GM12878 (cell line): ENCODE results near the gene PATJ. TPM values are rescaled to one million over a fixed set of nuclear protein-coding genes. Genes with fewer than 3 reads are reported as not detected.

Source experiments
- ATAC-seq: fragments of 200-7000 bp; cut with Tn5 transposase; 3 replicates; pipeline ENCODE4 v1.9.1; 2020; ENCODE audit warnings: mild to moderate bottlenecking, moderate library complexity
- BruUV-seq: library from RNA; stranded (reverse); fragments of 400-500 nt; replicated peaks from 2 replicates; lab custom pipeline; 2021; lab: Mats Ljungman, UMichigan
- CTCF ChIA-PET: fragments of 300-600 bp; sonication (Branson Sonifier 250); formaldehyde crosslinking; extraction: SDS; loops from one replicate; lab custom pipeline; 2021; ENCODE audit warnings: inconsistent platforms; lab: Yijun Ruan, JAX
- POLR2A ChIA-PET: fragments of 350-600 bp; formaldehyde crosslinking; extraction: SDS; loops from one replicate; lab custom pipeline; 2021; ENCODE audit warnings: inconsistent platforms; lab: Charles Lee
- RAD21 ChIA-PET: fragments of 300-600 bp; sonication (Branson Sonifier 250); formaldehyde crosslinking; loops from one replicate; lab custom pipeline; 2023; ENCODE audit warnings: antibody characterized with exemption; ENCODE audit not compliant: unreplicated experiment; lab: Charles Lee
- SMC1A ChIA-PET: fragments of 300-600 bp; sonication (Branson Sonifier 250); formaldehyde crosslinking; loops from one replicate; lab custom pipeline; 2023; ENCODE audit not compliant: unreplicated experiment, uncharacterized antibody; lab: Charles Lee
- DNase-seq: peaks from one replicate; pipeline ENCODE4 v3.0.0-alpha.2; 2011; ENCODE audit warnings: low read depth, low spot score
- FAIRE-seq: peaks from 3 replicates; lab custom pipeline; 2011; peaks lifted over from hg19 to GRCh38; lab: Jason Lieb, UNC
- H2AFZ ChIP-seq: 2 replicates; pipeline ENCODE4 v1.6.0; 2011; ENCODE audit warnings: low read depth, low read length, control low read depth; ENCODE audit not compliant: control insufficient read depth
- H3K27ac ChIP-seq: 2 replicates; pipeline ENCODE4 v1.5.1; 2011; ENCODE audit warnings: control low read depth; ENCODE audit not compliant: control insufficient read depth, insufficient read depth
- H3K27me3 ChIP-seq, 2 experiments: replicated peaks in 1 of 2; 2 replicates each; pipeline versions ENCODE4 v1.6.0 to v1.6.1; 2011; ENCODE audit warnings: low read length in 1 of 2; ENCODE audit not compliant: control insufficient read depth in 2 of 2, insufficient read depth in 2 of 2
- H3K36me3 ChIP-seq, 2 experiments: 2 replicates each; pipeline ENCODE4 v1.5.1; 2011; ENCODE audit warnings: low read length in 1 of 2; ENCODE audit not compliant: control insufficient read depth in 2 of 2, insufficient read depth in 2 of 2
- H3K4me1 ChIP-seq: 2 replicates; pipeline ENCODE4 v1.6.1; 2011; ENCODE audit warnings: mild to moderate bottlenecking, low read length, moderate library complexity, mixed read lengths; ENCODE audit not compliant: control insufficient read depth, insufficient read depth
- H3K4me2 ChIP-seq: 2 replicates; pipeline ENCODE4 v1.6.0; 2011; ENCODE audit warnings: control low read depth; ENCODE audit not compliant: control insufficient read depth, insufficient read depth
- H3K4me3 ChIP-seq: fragments of 200-600 bp; sonication (generic); 2 replicates; pipeline ENCODE4 v1.5.1; 2016
- H3K79me2 ChIP-seq: 2 replicates; pipeline ENCODE4 v1.6.0; 2011; ENCODE audit warnings: low read length; ENCODE audit not compliant: control insufficient read depth, insufficient read depth
- H3K9ac ChIP-seq: 2 replicates; pipeline ENCODE4 v1.8.0; 2011; ENCODE audit warnings: low read length, control low read depth, mixed read lengths; ENCODE audit not compliant: control insufficient read depth, insufficient read depth
- H3K9me3 ChIP-seq: replicated peaks from 3 replicates; pipeline ENCODE4 v1.5.1; 2011; ENCODE audit warnings: mild to moderate bottlenecking, low read length; ENCODE audit not compliant: control insufficient read depth, insufficient read depth
- H4K20me1 ChIP-seq: 2 replicates; pipeline ENCODE4 v1.6.0; 2011; ENCODE audit not compliant: control insufficient read depth, insufficient read depth
- CHD2 ChIP-seq: IDR thresholded peaks from 2 replicates; pipeline ENCODE4 v1.6.1; 2011; ENCODE audit warnings: low read depth, low read length, improper control_type of control experiment, borderline replicate concordance
- FOXK2 ChIP-seq: fragments of 450-650 bp; IDR thresholded peaks from 2 replicates; pipeline ENCODE4 v1.6.1; 2017; ENCODE audit warnings: mild to moderate bottlenecking, moderate library complexity
- HDAC2 ChIP-seq: fragments of 200-600 bp; sonication (generic); IDR thresholded peaks from 2 replicates; pipeline ENCODE4 v1.6.1; 2017
- JUND ChIP-seq: IDR thresholded peaks from 2 replicates; pipeline ENCODE4 v1.6.1; 2012; ENCODE audit warnings: low read depth, mild to moderate bottlenecking, low read length, improper control_type of control experiment, moderate library complexity
- RCOR1 ChIP-seq: conservative IDR thresholded peaks from 2 replicates; pipeline ENCODE4 v1.6.1; 2012; ENCODE audit warnings: low read depth, low read length, improper control_type of control experiment
- ZBTB40 ChIP-seq: fragments of 450-650 bp; IDR thresholded peaks from 2 replicates; pipeline ENCODE4 v1.6.1; 2016; ENCODE audit warnings: mild to moderate bottlenecking, moderate library complexity, borderline replicate concordance
- ZZZ3 ChIP-seq: IDR thresholded peaks from 2 replicates; pipeline ENCODE4 v1.6.1; 2011; ENCODE audit warnings: low read depth; ENCODE audit not compliant: control insufficient read depth, insufficient read length
- WGBS: methylation state at CpG from one replicate; pipeline ENCODE4 v1.1.6; 2016; ENCODE audit warnings: low lambda C conversion rate; ENCODE audit not compliant: insufficient replicate concordance, insufficient coverage; ENCODE audit errors: missing lambda C conversion rate; 5-methylcytosine and 5-hydroxymethylcytosine counted together
- in situ Hi-C: fragments of 300-500 bp; cut with MboI; formaldehyde crosslinking; loops from 9 replicates; pipeline ENCODE4 v1.14.3; 2018; ENCODE audit warnings: mixed read lengths
- intact Hi-C: fragments of 100-400 bp; cut with micrococcal nuclease; formaldehyde crosslinking; loops from one replicate; pipeline ENCODE4 v1.14.2; 2022; ENCODE audit not compliant: unreplicated experiment
- polyA plus RNA-seq, 11 experiments: library from polyadenylated mRNA; depleted of rRNA in 4 of 11; unstranded in 6 of 11; stranded (reverse) in 5 of 11; fragments of >200 nt; fragmentation: Nextera tagmentation in 4 of 11; fragmentation: Illumina TruSeq in 1 of 11; extraction: Ambion mirVana in 4 of 11; extraction: Trizol in 1 of 11; gene quantifications; 1 replicate in 1 of 11; 2 replicates in 10 of 11; pipeline versions ENCODE4 v1.2.1 to v1.2.3, GENCODE V29; 2011 to 2016; ENCODE audit warnings: inconsistent platforms in 2 of 11, missing spikeins in 2 of 11, low read depth in 1 of 11
- total RNA-seq, 4 experiments: library from RNA; depleted of rRNA in 3 of 4; stranded (reverse); fragments of >200 nt in 3 of 4; fragmentation: Illumina TruSeq in 1 of 4; extraction: Trizol in 1 of 4; gene quantifications; 2 replicates each; pipeline versions ENCODE4 v1.2.1 to v1.2.3, GENCODE V29; 2013 to 2021

PATJ gene
- total and polyA plus RNA-seq, 10 of the 15 experiments (the other 5 are each of a cell fraction or from before 2014, with no cell fraction given), result 2.8 to 13.9 (median 6.9) TPM

GRCh38 chr1:62022382-62022983 lies 280.2 kb downstream of the PATJ start:
- ATAC-seq (no peak), DNase-seq (no peak), FAIRE-seq (no peak)
- RAD21 ChIA-PET, result no interaction called here
- TF ChIP-seq RCOR1 (no peak), CHD2 (no peak), ZZZ3 (no peak)
- intact Hi-C loops (no loop called here), in situ Hi-C loops (no loop called here)
- Histone ChIP-seq H3K4me1 (no peaks in the 10 kb centered on the region), H3K9ac (no peak overlapping the region), H2AFZ (no peak overlapping the region), H4K20me1 (no peaks in the 10 kb centered on the region), H3K27me3 (no peaks in the 10 kb centered on the region), H3K4me2 (no peak overlapping the region), H3K4me3 (no peak overlapping the region), H3K27ac (no peak overlapping the region), H3K79me2 (no peaks in the 10 kb centered on the region), H3K36me3 (no peaks in the 10 kb centered on the region), H3K9me3 (no peaks in the 10 kb centered on the region)
- CTCF ChIA-PET, result no interaction called here
- SMC1A ChIA-PET, result no interaction called here
- 68% methylated on average over 6 of the region's 6 CpGs for WGBS
- POLR2A ChIA-PET, result no interaction called here
- BruUV-seq, result no TSS peak

- no peak overlapping the region for H3K4me2 ChIP-seq
- WGBS, result 43% methylated on average over 2 of the region's 2 CpGs
- H3K9ac ChIP-seq, result no peak overlapping the region
- intact Hi-C loops, result no loop called here
- no peaks in the 10 kb centered on the region for H3K4me1 ChIP-seq
- no peaks in the 10 kb centered on the region for H3K79me2 ChIP-seq
- ATAC-seq (no peak), FAIRE-seq (no peak), DNase-seq (no peak)
- H4K20me1 ChIP-seq, result no peaks in the 10 kb centered on the region
- BruUV-seq, result no TSS peak
- ChIA-PET RAD21 (no interaction called here), POLR2A (no interaction called here), CTCF (no interaction called here), SMC1A (no interaction called here)
- no peak overlapping the region for H3K4me3 ChIP-seq
- no peak overlapping the region for H3K27ac ChIP-seq
- in situ Hi-C loops, result no loop called here
- H2AFZ ChIP-seq, result no peak overlapping the region
- H3K27me3 ChIP-seq, result no peaks in the 10 kb centered on the region
- H3K9me3 ChIP-seq, result no peaks in the 10 kb centered on the region
- H3K36me3 ChIP-seq, result no peaks in the 10 kb centered on the region
- TF ChIP-seq ZBTB40, result no peak
- TF ChIP-seq JUND, result no peak
- TF ChIP-seq FOXK2, result no peak
- TF ChIP-seq HDAC2, result no peak
Measured at GRCh38 chr1:62024690-62025089, 282.4 kb downstream of the PATJ start.
